NCI-H2081 treated with DMSO at 0.1 percent for 48 hours (cell line): Measurements from ENCODE around the gene ADK.
"Not testable (repeated sequence)": the region's sequence is repeated elsewhere in the genome, so short reads cannot be mapped to it uniquely, and the experiment has no call there.

Source experiments
- DNase-seq: peaks from one replicate; lab custom pipeline; 2025; lab: John Stamatoyannopoulos, UW

The ADK gene

GRCh38 chr10:74150990-74151878, at the start of gene ADK:
ADK (plus strand) TSS chr10:74151221; CDS start chr10:74151279, 58 bp downstream.
- DNase-seq = peak; percentile 83

GRCh38 chr10:74103560-74104258, 47.3 kb upstream of the ADK start:
- no peak for DNase-seq

DNA sequence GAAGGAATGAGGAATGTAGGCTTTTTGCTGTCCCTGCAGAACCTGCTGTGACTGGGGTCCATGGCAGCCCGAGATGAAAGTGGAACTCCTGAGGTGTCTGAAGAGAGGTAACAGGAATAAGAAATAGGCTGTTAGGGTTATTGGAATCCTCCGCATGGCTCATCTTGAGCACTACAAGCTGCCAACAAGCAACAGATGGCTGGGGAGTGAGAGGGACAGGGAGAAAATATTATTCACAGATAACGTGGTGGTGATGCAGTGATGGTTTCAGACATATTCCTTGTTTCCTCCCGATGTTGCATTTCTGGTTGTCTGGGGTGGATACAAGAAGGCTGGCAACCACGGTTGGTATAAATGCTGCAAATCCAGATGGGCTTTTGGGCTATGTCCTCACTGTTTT, 46.5 kb upstream of the ADK start:
- no peak for DNase-seq

GRCh38 chr10:74104996-74105395, 46.0 kb upstream of the ADK start:
- DNase-seq = no peak

GRCh38 chr10:74107391-74107790, 43.6 kb upstream of the ADK start:
- no peak for DNase-seq

- no peak for DNase-seq
Measured at GRCh38 chr10:74109452-74109851, 41.6 kb upstream of the ADK start.

DNA sequence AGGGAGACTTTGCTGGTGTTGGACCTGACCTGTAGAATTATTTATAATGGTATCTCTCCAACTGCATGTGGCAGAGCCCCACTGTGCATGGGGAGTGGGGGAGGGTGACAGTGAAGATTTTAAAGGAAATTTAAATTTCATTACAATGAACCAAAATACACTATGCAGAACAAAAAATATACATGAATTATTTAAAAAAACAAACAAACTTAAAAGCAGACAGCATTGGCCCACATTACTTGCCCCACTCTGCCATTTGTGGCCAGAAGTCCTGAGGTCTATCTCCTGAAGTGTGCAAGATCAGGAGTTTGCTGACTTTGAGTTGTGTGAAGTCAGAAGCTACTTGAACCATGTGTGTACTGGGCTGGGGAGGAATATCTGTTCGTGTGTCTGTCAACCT, 40.9 kb upstream of the ADK start:
- DNase-seq = no peak

DNA sequence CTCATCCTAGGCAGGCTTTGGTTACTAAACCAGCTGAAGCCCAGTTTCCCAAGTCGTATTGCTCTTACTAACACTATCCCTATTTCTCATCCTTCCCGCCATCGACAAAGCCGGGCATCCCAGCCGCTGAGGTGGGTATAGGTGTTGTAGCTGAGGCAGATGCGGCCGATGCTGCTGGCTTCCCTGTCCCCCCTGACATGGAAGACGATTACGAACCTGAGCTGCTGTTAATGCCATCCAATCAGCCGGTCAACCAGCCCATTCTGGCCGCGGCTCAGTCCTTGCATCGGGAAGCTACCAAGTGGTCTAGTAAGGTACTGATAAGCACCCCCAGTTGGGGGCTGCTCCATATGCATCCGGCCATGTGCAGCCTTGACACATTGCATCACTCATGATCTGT, 39.2 kb upstream of the ADK start:
- DNase-seq = no peak

DNA sequence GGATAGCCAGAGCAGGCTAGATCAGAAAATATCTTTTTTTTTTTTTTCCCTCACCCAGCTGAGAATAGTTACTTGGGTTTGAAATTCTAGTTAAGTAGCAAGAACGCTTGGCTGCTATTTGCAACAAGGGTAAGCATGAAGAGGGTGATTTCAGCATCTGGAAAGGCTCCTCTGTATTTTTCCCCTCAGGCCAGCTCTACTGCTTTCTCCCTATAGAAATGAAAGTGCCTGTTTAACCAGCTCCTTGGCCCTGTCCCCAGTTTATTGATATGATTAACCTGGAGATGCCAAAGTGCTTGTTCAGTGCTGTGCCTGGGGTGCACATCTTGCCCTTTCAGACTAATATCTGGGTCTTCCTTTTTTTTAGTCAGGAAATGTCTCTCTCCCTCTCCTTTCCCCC, 37.5 kb upstream of the ADK start:
- DNase-seq = no peak

DNA sequence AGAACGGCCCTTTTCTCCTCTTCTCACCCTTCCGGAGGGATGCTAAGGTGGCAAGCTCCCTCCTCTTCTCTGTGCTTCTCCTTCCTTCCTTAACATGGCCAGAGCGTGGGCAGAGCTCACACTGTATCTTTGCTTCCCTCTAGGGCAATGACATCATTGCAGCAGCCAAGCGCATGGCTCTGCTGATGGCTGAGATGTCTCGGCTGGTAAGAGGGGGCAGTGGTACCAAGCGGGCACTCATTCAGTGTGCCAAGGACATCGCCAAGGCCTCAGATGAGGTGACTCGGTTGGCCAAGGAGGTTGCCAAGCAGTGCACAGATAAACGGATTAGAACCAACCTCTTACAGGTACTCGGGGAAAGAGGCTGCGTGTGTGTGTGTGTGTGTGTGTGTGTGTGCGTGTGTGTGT, 37.0 kb upstream of the ADK start:
- DNase-seq = no peak

DNA sequence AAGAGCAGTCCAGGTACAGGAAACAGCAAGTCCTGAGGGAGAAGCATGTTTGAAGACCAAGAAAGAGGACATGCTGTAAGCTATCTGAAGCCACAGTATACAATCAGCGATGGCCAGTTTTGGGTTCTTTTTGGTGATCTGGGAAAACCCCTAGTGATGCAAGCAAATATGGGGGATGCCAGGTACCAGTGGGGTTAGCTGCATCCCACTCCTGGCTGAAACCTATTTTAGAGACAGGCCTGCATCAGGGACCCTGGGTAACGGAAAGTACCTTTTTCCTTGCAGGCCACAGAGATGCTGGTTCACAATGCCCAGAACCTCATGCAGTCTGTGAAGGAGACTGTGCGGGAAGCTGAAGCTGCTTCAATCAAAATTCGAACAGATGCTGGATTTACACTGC, 33.3 kb upstream of the ADK start:
- no peak for DNase-seq

- DNase-seq = no peak
Measured at GRCh38 chr10:74118804-74119203, 32.2 kb upstream of the ADK start.

GRCh38 chr10:74120911-74121310, 30.1 kb upstream of the ADK start:
- no peak for DNase-seq

DNA sequence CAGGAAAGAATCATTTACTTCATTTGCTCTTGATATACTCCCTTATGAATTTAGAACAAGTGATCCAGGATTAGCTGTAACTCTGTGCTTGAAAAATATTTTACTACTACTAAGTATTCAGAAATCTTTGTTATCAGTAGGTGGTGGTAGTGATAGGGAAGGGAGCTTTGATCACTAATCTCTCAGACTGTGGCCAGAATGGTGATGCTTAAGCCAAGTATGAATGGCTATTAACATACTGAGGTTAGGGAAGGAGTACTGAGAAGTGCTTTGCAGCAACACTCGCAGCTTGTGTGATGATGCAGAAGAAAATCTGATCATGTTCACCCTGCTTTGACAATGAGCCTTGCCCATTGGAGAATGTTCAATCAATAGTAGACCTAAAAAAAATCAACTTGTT, 29.7 kb upstream of the ADK start:
- no peak for DNase-seq

- no peak for DNase-seq
Measured at GRCh38 chr10:74122060-74122459, 29.0 kb upstream of the ADK start.

DNA sequence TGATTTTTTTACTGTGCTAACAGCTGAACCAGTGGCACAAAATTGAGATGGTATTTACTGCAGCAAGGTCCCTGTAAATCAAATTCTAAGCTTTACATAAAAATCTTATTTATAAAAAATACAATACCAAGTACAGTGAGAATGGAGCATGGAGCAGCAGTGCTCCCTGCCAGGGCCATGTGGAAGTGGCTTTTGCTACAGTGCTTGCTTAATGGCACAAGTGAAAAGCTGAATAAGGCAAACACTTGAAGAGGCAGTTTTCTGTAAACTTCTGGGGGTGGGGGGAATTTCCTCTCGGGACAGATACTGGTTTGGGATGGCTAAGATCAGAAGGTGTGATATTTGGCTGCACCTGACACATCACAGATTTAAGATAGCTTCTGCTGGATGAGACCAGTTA, 27.9 kb upstream of the ADK start:
- no peak for DNase-seq

DNA sequence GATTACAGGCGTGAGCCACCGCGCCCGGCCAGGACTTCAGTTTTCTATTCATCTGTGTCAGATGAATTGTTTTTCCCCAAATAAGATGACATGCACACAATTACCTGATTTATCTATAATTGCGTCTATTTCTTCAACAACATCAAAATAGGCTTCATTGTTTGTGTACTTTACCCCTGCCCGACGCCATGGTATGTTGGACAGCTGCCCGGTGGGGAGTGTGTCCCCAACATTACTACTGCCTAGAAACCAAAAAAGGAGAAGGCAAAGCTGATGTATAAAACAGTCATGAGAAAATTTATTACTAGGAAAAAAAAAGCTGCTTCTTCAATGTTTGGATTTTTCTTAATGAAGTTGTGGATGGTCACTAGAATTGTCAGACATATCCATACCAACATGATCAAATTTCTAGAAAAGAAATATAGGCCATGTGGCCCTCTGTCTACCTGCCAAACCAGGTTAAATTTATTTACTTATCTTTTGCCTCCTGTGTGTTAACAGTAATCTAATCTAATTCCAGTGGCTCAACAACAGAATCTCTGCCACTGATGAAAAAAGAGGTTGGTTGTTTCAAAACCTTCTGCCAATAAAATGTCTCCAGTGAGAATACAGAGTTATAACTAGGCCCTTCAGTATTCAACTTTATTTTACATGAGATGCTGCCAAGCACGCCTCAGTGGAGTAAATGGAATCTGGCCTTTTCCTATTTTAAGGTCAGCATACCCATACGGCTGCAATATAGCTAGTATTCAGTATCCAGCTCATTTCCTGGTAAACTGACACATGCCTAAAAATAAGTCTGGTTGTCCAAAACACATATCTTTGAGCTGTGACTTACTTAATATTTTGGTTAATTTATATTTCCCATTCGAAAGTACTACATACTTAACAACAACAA, 16.8 kb upstream of the ADK start:
- peak; percentile 50 for DNase-seq

DNA sequence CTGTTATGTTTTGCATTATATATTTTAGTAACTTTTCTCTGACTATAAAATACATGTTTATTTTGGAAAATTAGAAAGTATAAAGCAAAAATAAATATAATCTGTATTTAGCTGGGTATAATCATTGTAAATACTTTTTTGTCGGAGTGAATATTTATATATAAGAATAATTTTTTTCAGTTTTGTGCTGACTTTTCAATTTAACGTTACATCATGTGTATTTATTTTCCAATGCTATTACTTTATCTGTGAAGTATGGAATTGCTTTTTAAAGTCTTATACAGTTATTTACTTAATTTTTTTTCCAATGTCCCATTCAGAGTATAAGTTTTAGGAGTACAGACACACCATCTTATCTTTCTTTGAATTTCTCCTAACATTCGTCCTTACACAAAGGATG, 15.6 kb upstream of the ADK start:
- no peak for DNase-seq

- no peak for DNase-seq
Measured at GRCh38 chr10:74137992-74138391, 13.0 kb upstream of the ADK start.

DNA sequence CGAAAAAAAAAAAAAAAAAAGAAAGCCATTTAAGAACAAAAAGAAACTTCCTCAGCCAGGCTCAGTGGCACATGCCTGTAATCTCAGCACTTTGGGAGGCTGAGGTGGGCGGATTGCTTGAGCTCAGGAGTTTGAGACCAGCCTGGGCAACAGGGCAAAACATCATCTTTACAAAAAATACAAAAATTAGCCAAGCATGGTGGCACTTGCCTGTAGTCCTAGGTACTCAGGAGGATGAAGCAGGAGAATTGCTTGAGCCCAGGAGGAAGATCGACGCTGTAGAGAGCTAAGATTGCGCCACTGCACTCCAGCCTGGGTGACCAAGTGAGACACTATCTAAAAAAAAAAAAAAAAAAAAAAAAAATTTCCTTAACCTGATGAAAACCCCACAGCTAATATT, 12.4 kb upstream of the ADK start:
- DNase-seq = not testable (repeated sequence)

GRCh38 chr10:74139981-74140380, 11.0 kb upstream of the ADK start:
- DNase-seq = no peak

DNA sequence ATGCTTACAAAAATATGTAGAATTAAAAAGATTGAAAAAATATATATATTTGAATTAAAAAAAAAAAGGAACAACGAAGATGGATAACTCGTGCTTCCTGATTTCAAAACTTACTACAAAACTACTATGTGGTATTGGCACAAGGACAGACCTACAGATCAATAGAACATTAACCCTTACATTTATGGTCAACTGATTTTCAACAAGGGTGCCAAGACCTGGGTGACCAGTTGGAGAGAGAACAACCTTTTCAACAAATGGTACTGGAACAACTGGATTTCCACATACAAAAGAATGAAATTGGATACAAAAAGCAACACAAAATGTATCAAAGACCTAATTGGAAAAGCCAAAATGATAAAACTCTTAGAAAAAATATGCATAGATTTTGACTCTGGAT, 10.5 kb upstream of the ADK start:
- no peak for DNase-seq
